ENCODE data around the gene CDCA4. TPM values are rescaled to one million over a fixed set of nuclear protein-coding genes. Genes with fewer than 3 reads are reported as not detected.

The CDCA4 gene
- total and polyA plus RNA-seq, 2 donors (not counting 3 experiments of a cell fraction or from before 2014, with no cell fraction given) = 29.9 to 44.5 TPM

DNA sequence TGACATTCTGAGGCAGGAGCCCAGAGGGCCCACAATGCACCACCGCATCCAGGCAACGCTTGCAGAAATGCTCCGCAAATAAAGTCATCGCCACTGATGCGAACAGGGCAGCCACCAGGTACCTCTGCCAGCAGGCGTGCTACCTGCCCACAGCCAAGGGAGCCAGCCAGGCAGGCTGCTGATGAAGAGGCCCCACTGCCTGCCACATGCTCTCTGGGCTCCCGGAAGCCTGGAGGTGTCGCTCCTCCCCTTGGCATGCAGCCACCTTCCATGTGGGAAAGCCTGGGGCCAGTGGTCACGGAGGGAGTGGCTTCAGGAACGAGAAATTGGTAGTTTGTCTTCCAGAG is 29.6 kb upstream of the CDCA4 start:
- POLR2A ChIA-PET = no interaction called here
- Histone ChIP-seq H3K4me2 (ENCODE audit: insufficient read depth, low read length) (no peak overlapping the region), H3K4me1 (ENCODE audit: control insufficient read depth, extremely low read depth, insufficient read depth, low read length) (no peaks in the 10 kb centered on the region), H2AFZ (ENCODE audit: low read depth, low read length) (no peak overlapping the region), H3K4me3 (replicated peaks in 1 of 3; ENCODE audit: insufficient read depth in 1 of 3, low read depth in 1 of 3, low read length in 3 of 3) (no peak overlapping the region), H4K20me1 (replicated peaks; ENCODE audit: control insufficient read depth, extremely low read depth, insufficient read depth, low read length) (no peaks in the 10 kb centered on the region), H3K79me2 (ENCODE audit: control insufficient read depth, insufficient read depth, low read length) (no peaks in the 10 kb centered on the region), H3K9me1 (replicated peaks; ENCODE audit: control insufficient read depth, extremely low read depth, insufficient read depth, low read length) (no peaks in the 10 kb centered on the region), H3K36me3 (ENCODE audit: control insufficient read depth in 2 of 2, extremely low read depth in 1 of 2, insufficient read depth in 2 of 2, low read length in 2 of 2) (no peaks in the 10 kb centered on the region), H3K9ac (replicated peaks; ENCODE audit: extremely low read depth, insufficient read depth, low read length) (no peak overlapping the region), H3K27ac (ENCODE audit: insufficient read depth, low read depth, low read length) (no peak overlapping the region), H3K27me3 (ENCODE audit: control insufficient read depth in 2 of 2, insufficient read depth in 2 of 2, low read length in 2 of 2) (no peaks in the 10 kb centered on the region), H3K9me3 (replicated peaks; ENCODE audit: control insufficient read depth, insufficient read depth, low read length) (no peaks in the 10 kb centered on the region)
- FAIRE-seq (no peak), DNase-seq (ENCODE audit: low read depth, low spot score) (no peak)
- dilution Hi-C loops (cut with MboI; ENCODE audit: extremely low pct_ligation_motif_present, low sequenced_read_pairs) = no loop called here
- intact Hi-C loops (cut with micrococcal nuclease) = no loop called here
- BruUV-seq (replicated peaks) = no TSS peak
- CTCF ChIA-PET = no interaction called here
- no peak for TF ChIP-seq GATA2 (IDR thresholded peaks at IDR 0.05; ENCODE audit: insufficient read depth, insufficient read length, low read depth, low read length)
- no peak for TF ChIP-seq FOS (IDR thresholded peaks at IDR 0.05; ENCODE audit: borderline replicate concordance, insufficient read depth, low read length)
- TF ChIP-seq POLR2A (IDR thresholded peaks at IDR 0.05; ENCODE audit: low read depth, low read length) = no peak
- TF ChIP-seq JUN (IDR thresholded peaks at IDR 0.05; ENCODE audit: borderline replicate concordance, insufficient read depth, insufficient read length, low read depth) = no peak
- TF ChIP-seq, protein P1, sequence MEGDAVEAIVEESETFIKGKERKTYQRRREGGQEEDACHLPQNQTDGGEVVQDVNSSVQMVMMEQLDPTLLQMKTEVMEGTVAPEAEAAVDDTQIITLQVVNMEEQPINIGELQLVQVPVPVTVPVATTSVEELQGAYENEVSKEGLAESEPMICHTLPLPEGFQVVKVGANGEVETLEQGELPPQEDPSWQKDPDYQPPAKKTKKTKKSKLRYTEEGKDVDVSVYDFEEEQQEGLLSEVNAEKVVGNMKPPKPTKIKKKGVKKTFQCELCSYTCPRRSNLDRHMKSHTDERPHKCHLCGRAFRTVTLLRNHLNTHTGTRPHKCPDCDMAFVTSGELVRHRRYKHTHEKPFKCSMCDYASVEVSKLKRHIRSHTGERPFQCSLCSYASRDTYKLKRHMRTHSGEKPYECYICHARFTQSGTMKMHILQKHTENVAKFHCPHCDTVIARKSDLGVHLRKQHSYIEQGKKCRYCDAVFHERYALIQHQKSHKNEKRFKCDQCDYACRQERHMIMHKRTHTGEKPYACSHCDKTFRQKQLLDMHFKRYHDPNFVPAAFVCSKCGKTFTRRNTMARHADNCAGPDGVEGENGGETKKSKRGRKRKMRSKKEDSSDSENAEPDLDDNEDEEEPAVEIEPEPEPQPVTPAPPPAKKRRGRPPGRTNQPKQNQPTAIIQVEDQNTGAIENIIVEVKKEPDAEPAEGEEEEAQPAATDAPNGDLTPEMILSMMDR (IDR thresholded peaks at IDR 0.05; ENCODE audit: extremely low read depth in 1 of 2, insufficient read depth in 1 of 2, low read depth in 1 of 2, low read length in 2 of 2) = no peak
- no peak for TF ChIP-seq POLR2AphosphoS5 (IDR thresholded peaks at IDR 0.05; ENCODE audit: insufficient read depth, low read depth, low read length)
- no peak for TF ChIP-seq MYC (IDR thresholded peaks at IDR 0.05; ENCODE audit: low read depth, low read length)
- TF ChIP-seq, protein P2, sequence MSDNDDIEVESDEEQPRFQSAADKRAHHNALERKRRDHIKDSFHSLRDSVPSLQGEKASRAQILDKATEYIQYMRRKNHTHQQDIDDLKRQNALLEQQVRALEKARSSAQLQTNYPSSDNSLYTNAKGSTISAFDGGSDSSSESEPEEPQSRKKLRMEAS (IDR thresholded peaks at IDR 0.05; ENCODE audit: insufficient read depth, insufficient read length) = no peak
- TF ChIP-seq EZH2 (IDR thresholded peaks at IDR 0.05; ENCODE audit: borderline replicate concordance, low read depth, low read length, severe bottlenecking) = no peak
